Limb (tissue), 2 donors: ENCODE data around the gene CRABP2.

ENCODE experiments used
- DNase-seq, 2 donors: peaks; one replicate each; pipeline ENCODE4 v3.0.0-alpha.2; 2016; ENCODE audit errors: extremely low spot score in 2 of 2

The CRABP2 gene

GRCh38 chr1:156705321-156705917 is at the start of gene CRABP2:
Gene CRABP2, minus strand, starts transcription at chr1:156705583. Its CDS starts 137 bp downstream, at chr1:156705446.
- DNase-seq: no peak

GRCh38 chr1:156754219-156754618 is 48.8 kb upstream of the CRABP2 start:
- no peak for DNase-seq

- DNase-seq: no peak
Measured at GRCh38 chr1:156752843-156753482, 47.6 kb upstream of the CRABP2 start.

- peak; percentile 93 to 99 for DNase-seq
Measured at GRCh38 chr1:156751757-156752481, 46.5 kb upstream of the CRABP2 start.

GRCh38 chr1:156751451-156751756 is 46.0 kb upstream of the CRABP2 start, which contains the start of gene HDGF:
Gene HDGF, minus strand, starts transcription at chr1:156751675. Its CDS starts 246 bp downstream, at chr1:156751429.
- DNase-seq: no peak

GRCh38 chr1:156750711-156751450 is 45.5 kb upstream of the CRABP2 start:
- DNase-seq: peak in 1 of 2 donors; percentile 76

- peak in 1 of 2 donors; percentile 51 for DNase-seq
Measured at GRCh38 chr1:156750191-156750672, 44.8 kb upstream of the CRABP2 start.

- DNase-seq: no peak
Measured at GRCh38 chr1:156749419-156750118, 44.2 kb upstream of the CRABP2 start.

GRCh38 chr1:156748670-156749418 is 43.5 kb upstream of the CRABP2 start:
- no peak for DNase-seq

GRCh38 chr1:156747742-156748669 is 42.6 kb upstream of the CRABP2 start:
- DNase-seq: peak in 1 of 2 donors; percentile 55

GRCh38 chr1:156746728-156747631 is 41.6 kb upstream of the CRABP2 start:
- peak; percentile 92 to 96 for DNase-seq

GRCh38 chr1:156746406-156746727 is 41.0 kb upstream of the CRABP2 start:
- DNase-seq: no peak

GRCh38 chr1:156745881-156746280 is 40.5 kb upstream of the CRABP2 start:
- no peak for DNase-seq

GRCh38 chr1:156744786-156745419 is 39.5 kb upstream of the CRABP2 start:
- no peak for DNase-seq

- no peak for DNase-seq
Measured at GRCh38 chr1:156744344-156744743, 39.0 kb upstream of the CRABP2 start.

- DNase-seq: no peak
Measured at GRCh38 chr1:156743367-156744302, 38.3 kb upstream of the CRABP2 start.

- no peak for DNase-seq
Measured at GRCh38 chr1:156742801-156743200, 37.4 kb upstream of the CRABP2 start.
